Choroid plexus epithelial cell (primary cell): ENCODE measurements around the gene CUL1.

Experiments
- DNase-seq: peaks from one replicate; pipeline ENCODE4 v3.0.0-alpha.2; 2010; ENCODE audit warnings: low read depth
- H3K4me3 ChIP-seq: 2 replicates; pipeline ENCODE4 v1.5.1; 2011; ENCODE audit warnings: low read depth, mild to moderate bottlenecking, control low read depth, low read length, moderate library complexity
- TF ChIP-seq, protein P1 (sequence below): conservative IDR thresholded peaks from 2 replicates; pipeline ENCODE4 v1.5.1; 2011; ENCODE audit warnings: low read depth, mild to moderate bottlenecking, control low read depth, inconsistent platforms, low read length, moderate library complexity

Gene CUL1

DNA sequence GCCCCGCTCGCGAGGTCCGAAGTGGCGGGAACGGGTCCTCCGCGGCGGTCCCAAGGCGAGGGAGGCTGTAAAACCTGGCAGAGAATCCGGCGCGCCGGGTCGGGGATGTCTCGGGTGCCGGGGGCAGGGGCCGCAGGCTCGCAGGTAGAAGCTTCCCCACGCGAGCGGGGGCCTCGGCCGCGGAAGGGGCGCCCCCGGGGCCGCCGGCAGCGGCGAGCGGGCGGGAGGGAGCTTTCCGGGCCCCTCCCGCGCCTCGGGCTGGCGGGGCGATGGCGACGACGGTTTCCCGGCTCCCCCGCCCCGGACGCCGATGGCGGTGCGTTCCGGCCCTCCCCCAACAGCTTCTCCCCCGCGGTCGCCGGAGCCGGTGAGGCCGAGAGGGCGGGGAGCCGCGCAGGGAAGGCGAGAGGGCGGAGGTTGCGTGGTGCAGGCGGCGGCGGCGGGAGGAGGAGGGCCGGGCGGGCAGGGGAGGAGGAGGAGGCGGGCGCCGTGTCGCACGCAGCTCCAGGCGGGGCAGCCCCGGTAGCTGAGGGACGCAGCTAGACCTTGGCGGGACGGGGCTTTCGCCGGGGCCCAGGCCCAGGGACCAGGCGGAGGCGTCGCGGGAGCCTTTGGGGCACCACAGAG lies at the start of gene CUL1:
TSS of gene CUL1 (plus strand) at position 507 of the 627 bp plus-strand sequence. CDS start 31,220 bp downstream, outside the sequence.
- H3K4me3 ChIP-seq: peak within 1 kb of the TSS; percentile 81
- TF ChIP-seq, protein P1, sequence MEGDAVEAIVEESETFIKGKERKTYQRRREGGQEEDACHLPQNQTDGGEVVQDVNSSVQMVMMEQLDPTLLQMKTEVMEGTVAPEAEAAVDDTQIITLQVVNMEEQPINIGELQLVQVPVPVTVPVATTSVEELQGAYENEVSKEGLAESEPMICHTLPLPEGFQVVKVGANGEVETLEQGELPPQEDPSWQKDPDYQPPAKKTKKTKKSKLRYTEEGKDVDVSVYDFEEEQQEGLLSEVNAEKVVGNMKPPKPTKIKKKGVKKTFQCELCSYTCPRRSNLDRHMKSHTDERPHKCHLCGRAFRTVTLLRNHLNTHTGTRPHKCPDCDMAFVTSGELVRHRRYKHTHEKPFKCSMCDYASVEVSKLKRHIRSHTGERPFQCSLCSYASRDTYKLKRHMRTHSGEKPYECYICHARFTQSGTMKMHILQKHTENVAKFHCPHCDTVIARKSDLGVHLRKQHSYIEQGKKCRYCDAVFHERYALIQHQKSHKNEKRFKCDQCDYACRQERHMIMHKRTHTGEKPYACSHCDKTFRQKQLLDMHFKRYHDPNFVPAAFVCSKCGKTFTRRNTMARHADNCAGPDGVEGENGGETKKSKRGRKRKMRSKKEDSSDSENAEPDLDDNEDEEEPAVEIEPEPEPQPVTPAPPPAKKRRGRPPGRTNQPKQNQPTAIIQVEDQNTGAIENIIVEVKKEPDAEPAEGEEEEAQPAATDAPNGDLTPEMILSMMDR: no peak
- peak; percentile 60 for DNase-seq

DNA sequence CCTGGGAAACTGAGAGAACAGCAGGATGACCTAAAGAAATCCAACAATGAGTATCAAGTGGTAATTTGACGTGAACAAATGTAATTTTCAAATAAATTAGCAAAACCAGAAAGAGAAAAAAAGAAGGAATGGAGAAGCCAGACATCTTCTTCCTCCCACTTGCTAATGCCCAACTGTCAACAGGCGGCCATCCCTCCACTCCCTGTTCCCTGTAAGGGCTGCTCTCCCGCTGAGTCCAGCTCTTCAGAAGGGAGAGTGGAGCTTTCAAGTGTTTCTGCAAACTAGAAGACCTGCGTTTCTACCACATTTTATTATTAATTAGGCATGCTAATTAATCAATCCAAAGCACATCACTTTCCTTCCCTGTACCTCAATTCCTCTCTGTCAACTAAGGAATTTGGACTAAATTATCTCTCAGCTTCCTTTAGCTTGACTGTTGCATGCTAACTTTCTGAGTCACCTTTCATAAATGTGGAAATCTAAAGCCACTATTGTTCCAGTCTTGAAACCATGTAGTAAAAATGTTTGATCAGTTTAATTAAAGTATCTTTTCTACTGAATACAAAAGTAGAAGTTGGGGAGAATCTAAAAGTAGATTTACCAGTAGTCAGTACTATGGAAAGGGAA lies 48.4 kb upstream of the CUL1 start:
- H3K4me3 ChIP-seq: no peak overlapping the region
- DNase-seq: peak; percentile 60
- TF ChIP-seq, protein P1: no peak

GRCh38 chr7:148652773-148653172 lies 45.9 kb upstream of the CUL1 start:
- no peak overlapping the region for H3K4me3 ChIP-seq
- no peak for DNase-seq
- TF ChIP-seq, protein P1: no peak

GRCh38 chr7:148657929-148658328 lies 40.8 kb upstream of the CUL1 start:
- H3K4me3 ChIP-seq: no peak overlapping the region

DNA sequence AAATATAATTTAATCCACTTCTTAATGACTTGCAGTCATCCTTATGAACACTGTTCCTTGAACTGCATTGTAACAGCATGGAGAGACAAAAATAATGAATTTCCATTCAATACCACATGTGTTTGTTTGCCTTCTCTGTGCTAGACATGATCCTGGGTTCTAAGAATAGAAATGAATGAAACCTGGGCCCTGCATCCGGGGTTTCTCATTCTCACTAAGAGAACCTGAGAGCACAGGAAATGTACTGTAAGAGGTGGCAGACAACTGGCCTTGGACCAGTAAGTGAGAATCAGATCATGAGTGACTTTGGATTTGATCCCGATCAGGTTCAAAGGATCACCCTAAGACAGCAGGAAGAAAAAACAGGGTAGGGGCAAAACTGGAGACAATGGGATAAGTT lies 37.2 kb upstream of the CUL1 start:
- no peak overlapping the region for H3K4me3 ChIP-seq
- TF ChIP-seq, protein P1: no peak
- DNase-seq: no peak

More at GRCh38 chr7:148657929-148658328, 40.8 kb upstream of the CUL1 start:
- DNase-seq: no peak
- TF ChIP-seq, protein P1: no peak

DNA sequence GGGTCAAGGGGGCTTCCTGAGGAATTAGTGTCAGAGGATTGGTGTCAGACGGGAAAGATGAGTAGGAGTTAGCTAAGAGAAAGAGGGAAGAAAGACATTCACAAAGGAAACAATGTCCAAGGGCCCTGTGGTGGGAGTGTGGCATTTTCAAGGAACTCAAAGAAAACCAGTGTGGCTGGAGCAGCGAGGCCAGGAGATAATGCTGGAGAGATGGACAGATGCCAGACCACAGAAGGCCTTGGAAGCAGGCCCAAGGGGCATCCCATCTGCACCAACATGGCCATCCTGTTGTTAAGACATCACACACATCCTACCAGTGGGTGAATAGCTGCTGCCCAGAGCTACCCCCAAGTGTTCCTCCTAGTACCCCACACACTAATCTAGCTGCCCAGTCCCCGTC lies 36.1 kb upstream of the CUL1 start:
- DNase-seq: no peak
- no peak overlapping the region for H3K4me3 ChIP-seq
- TF ChIP-seq, protein P1: no peak

DNA sequence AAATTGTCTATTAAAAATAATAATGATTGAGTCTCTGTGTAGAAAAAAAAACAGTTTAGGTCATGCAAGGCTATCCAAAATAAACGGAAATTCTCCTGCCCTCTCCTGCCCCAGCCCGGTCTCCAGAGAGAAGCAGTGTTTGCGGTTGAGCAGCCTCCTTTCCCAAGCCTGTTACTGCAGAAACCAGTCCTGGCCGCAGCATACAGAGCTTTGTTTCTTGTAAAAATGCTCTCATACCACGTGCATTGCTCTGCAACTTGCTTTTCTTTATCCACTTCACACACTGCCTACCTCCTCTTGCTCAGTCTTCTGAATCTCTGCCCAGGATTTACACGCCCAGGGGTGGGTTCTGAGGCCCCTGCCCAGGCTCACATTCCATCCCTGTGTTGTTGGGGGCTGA lies 34.4 kb upstream of the CUL1 start:
- TF ChIP-seq, protein P1: no peak
- H3K4me3 ChIP-seq: no peak overlapping the region
- DNase-seq: peak; percentile 91
